Suprapubic skin (tissue), 4 donors: ENCODE measurements around the gene SLC7A6.

Experiments used
- CTCF ChIP-seq, 2 donors: fragments of 200-600 bp in 1 of 2; fragments of 450-650 bp in 1 of 2; sonication (generic) in 1 of 2; IDR thresholded peaks; one replicate each; pipeline ENCODE4 v1.5.1; 2016 to 2019; ENCODE audit warnings: antibody characterized with exemption in 2 of 2, mild to moderate bottlenecking in 1 of 2, moderate library complexity in 1 of 2
- POLR2A ChIP-seq, 2 donors: fragments of 450-650 bp; IDR thresholded peaks; one replicate each; pipeline ENCODE4 v1.6.1; 2017; ENCODE audit warnings: antibody characterized with exemption in 2 of 2, mild to moderate bottlenecking in 2 of 2, moderate library complexity in 2 of 2
- POLR2AphosphoS5 ChIP-seq, 3 donors: sonication (generic); formaldehyde crosslinking; IDR thresholded peaks; one replicate each; pipeline ENCODE4 v1.6.1; 2017; ENCODE audit warnings: antibody characterized with exemption in 3 of 3

GRCh38 chr16:68328151-68328859 is 64.0 kb downstream of the SLC7A6 start:
- TF ChIP-seq CTCF (IDR thresholded peaks at IDR 0.05), result peak; percentile 90 to 92
- no peak for TF ChIP-seq POLR2A (IDR thresholded peaks at IDR 0.05)
- no peak for TF ChIP-seq POLR2AphosphoS5 (IDR thresholded peaks at IDR 0.05)
